IMR-90 (cell line): Measurements from ENCODE around the gene THBS1. TPM values are rescaled to one million over a fixed set of nuclear protein-coding genes. Genes with fewer than 3 reads are reported as not detected.
A peak's percentile ranks its signal among the peaks of the same experiment; 100 is the strongest.

ENCODE experiments used
- ATAC-seq: fragments of 200-7000 bp; cut with Tn5 transposase; 2 replicates; pipeline ENCODE4 v1.9.1; 2020; ENCODE audit warnings: low read depth, mild to moderate bottlenecking, moderate library complexity
- BruUV-seq: library from RNA; stranded (reverse); fragments of 400-500 nt; replicated peaks from 2 replicates; lab custom pipeline; 2021; lab: Mats Ljungman, UMichigan
- CTCF ChIA-PET: fragments of 300-600 bp; formaldehyde crosslinking; extraction: SDS; loops from one replicate; lab custom pipeline; 2021; ENCODE audit warnings: antibody characterized with exemption; lab: Yijun Ruan, JAX
- POLR2A ChIA-PET: fragments of 300-600 bp; sonication (Branson Sonifier 250); formaldehyde crosslinking; loops from one replicate; lab custom pipeline; 2022; ENCODE audit warnings: antibody characterized with exemption; ENCODE audit not compliant: unreplicated experiment; lab: Charles Lee
- DNase-seq: peaks from one replicate; pipeline ENCODE4 v3.0.0; 2013
- H2AFZ ChIP-seq: replicated peaks from 2 replicates; pipeline ENCODE3; 2013; ENCODE audit warnings: low read length, mild to moderate bottlenecking; ENCODE audit not compliant: poor library complexity
- H2AK5ac ChIP-seq: 2 replicates; pipeline ENCODE4 v1.6.1; 2013; ENCODE audit warnings: low read depth, low read length, inconsistent platforms
- H2AK9ac ChIP-seq: replicated peaks from 2 replicates; pipeline ENCODE3; 2013; ENCODE audit warnings: mild to moderate bottlenecking, low read depth, low read length, moderate library complexity; ENCODE audit not compliant: poor library complexity
- H2BK120ac ChIP-seq: 2 replicates; pipeline ENCODE4 v1.6.1; 2013; ENCODE audit warnings: low read depth, low read length, inconsistent platforms
- H2BK15ac ChIP-seq: 3 replicates; pipeline ENCODE4 v1.6.1; 2013; ENCODE audit warnings: low read depth, low read length, inconsistent platforms
- H2BK20ac ChIP-seq: 2 replicates; pipeline ENCODE4 v1.6.1; 2013; ENCODE audit warnings: low read depth, mild to moderate bottlenecking, inconsistent platforms, low read length, moderate library complexity
- H2BK5ac ChIP-seq: 2 replicates; pipeline ENCODE4 v1.6.1; 2013; ENCODE audit warnings: mild to moderate bottlenecking, low read depth, low read length, inconsistent platforms; ENCODE audit not compliant: poor library complexity, severe bottlenecking
- H3K14ac ChIP-seq: replicated peaks from 2 replicates; pipeline ENCODE4 v1.6.1; 2013; ENCODE audit warnings: low read depth, low read length, inconsistent platforms
- H3K18ac ChIP-seq: 2 replicates; pipeline ENCODE4 v1.6.1; 2013; ENCODE audit warnings: low read depth, low read length, control low read depth
- H3K23ac ChIP-seq: 2 replicates; pipeline ENCODE4 v1.6.1; 2013; ENCODE audit warnings: low read depth, low read length, inconsistent platforms
- H3K27ac ChIP-seq: 2 replicates; pipeline ENCODE4 v1.5.1; 2013; ENCODE audit warnings: mild to moderate bottlenecking, control low read depth, low read length; ENCODE audit not compliant: insufficient read depth
- H3K27me3 ChIP-seq: 2 replicates; pipeline ENCODE4 v1.6.1; 2013; ENCODE audit warnings: low read length; ENCODE audit not compliant: control insufficient read depth, insufficient read depth
- H3K36me3 ChIP-seq: 2 replicates; pipeline ENCODE4 v1.6.1; 2013; ENCODE audit warnings: low read length, mixed read lengths; ENCODE audit not compliant: control insufficient read depth, insufficient read depth
- H3K4ac ChIP-seq: 2 replicates; pipeline ENCODE4 v1.6.1; 2013; ENCODE audit warnings: low read depth, low read length, inconsistent platforms
- H3K4me1 ChIP-seq: 2 replicates; pipeline ENCODE4 v1.6.1; 2013; ENCODE audit warnings: low read length, mixed read lengths; ENCODE audit not compliant: control insufficient read depth, insufficient read depth
- H3K4me2 ChIP-seq: 2 replicates; pipeline ENCODE4 v1.6.1; 2013; ENCODE audit warnings: low read depth, mild to moderate bottlenecking, control low read depth, low read length, moderate library complexity
- H3K4me3 ChIP-seq: 2 replicates; pipeline ENCODE4 v1.5.1; 2013; ENCODE audit warnings: low read depth, mild to moderate bottlenecking, control low read depth, low read length, moderate library complexity; ENCODE audit not compliant: insufficient read depth
- H3K56ac ChIP-seq: 2 replicates; pipeline ENCODE4 v1.6.1; 2013; ENCODE audit warnings: low read length, inconsistent platforms; ENCODE audit not compliant: insufficient read depth; ENCODE audit errors: extremely low read depth
- H3K79me1 ChIP-seq, 2 experiments: 2 replicates each; pipeline ENCODE4 v1.6.1; 2013; ENCODE audit warnings: low read length in 2 of 2, inconsistent platforms in 1 of 2, low read depth in 1 of 2
- H3K9ac ChIP-seq: 2 replicates; pipeline ENCODE4 v1.6.1; 2013; ENCODE audit warnings: low read depth, low read length, control low read depth
- H3K9me1 ChIP-seq: 2 replicates; pipeline ENCODE4 v1.6.1; 2013; ENCODE audit warnings: low read length, inconsistent platforms; ENCODE audit not compliant: insufficient read depth
- H3K9me3 ChIP-seq: 2 replicates; pipeline ENCODE4 v1.6.1; 2013; ENCODE audit warnings: low read length; ENCODE audit not compliant: control insufficient read depth, insufficient read depth
- H4K20me1 ChIP-seq: 2 replicates; pipeline ENCODE4 v1.6.1; 2013; ENCODE audit warnings: low read length, inconsistent platforms; ENCODE audit not compliant: insufficient read depth
- H4K5ac ChIP-seq: 2 replicates; pipeline ENCODE4 v1.6.1; 2013; ENCODE audit warnings: mild to moderate bottlenecking, low read depth, low read length, control low read depth
- H4K8ac ChIP-seq, 2 experiments: 2 replicates each; pipeline ENCODE4 v1.6.1; 2013; ENCODE audit warnings: low read depth in 2 of 2, low read length in 2 of 2, control low read depth in 1 of 2, inconsistent platforms in 1 of 2
- H4K91ac ChIP-seq: 2 replicates; pipeline ENCODE4 v1.6.1; 2013; ENCODE audit warnings: low read depth, low read length, inconsistent platforms; ENCODE audit not compliant: insufficient read depth
- BHLHE40 ChIP-seq: fragments of 150-350 bp; IDR thresholded peaks from 2 replicates; pipeline ENCODE4 v1.6.1; 2016; ENCODE audit warnings: mild to moderate bottlenecking, low read depth, low read length
- CEBPB ChIP-seq: IDR thresholded peaks from 2 replicates; pipeline ENCODE4 v1.6.1; 2012; ENCODE audit warnings: low read depth, low read length, improper control_type of control experiment
- CHD1 ChIP-seq: IDR thresholded peaks from 2 replicates; pipeline ENCODE4 v1.6.1; 2012; ENCODE audit warnings: low read depth, low read length, improper control_type of control experiment
- ELK1 ChIP-seq: fragments of 150-350 bp; IDR thresholded peaks from 2 replicates; pipeline ENCODE4 v1.6.1; 2016; ENCODE audit warnings: low read depth, mild to moderate bottlenecking, low read length, moderate library complexity, borderline replicate concordance
- MAZ ChIP-seq: IDR thresholded peaks from 2 replicates; pipeline ENCODE4 v1.6.1; 2012; ENCODE audit warnings: low read depth, mild to moderate bottlenecking, low read length, improper control_type of control experiment, moderate library complexity, borderline replicate concordance
- NFE2L2 ChIP-seq: fragments of 150-350 bp; IDR thresholded peaks from 2 replicates; pipeline ENCODE4 v1.6.1; 2016; ENCODE audit warnings: low read depth, mild to moderate bottlenecking, low read length
- POLR2A ChIP-seq: IDR thresholded peaks from 2 replicates; pipeline ENCODE4 v1.6.1; 2012; ENCODE audit warnings: mild to moderate bottlenecking, low read depth, low read length
- RAD21 ChIP-seq: IDR thresholded peaks from 2 replicates; pipeline ENCODE4 v1.6.1; 2012; ENCODE audit warnings: low read length, improper control_type of control experiment
- RCOR1 ChIP-seq: IDR thresholded peaks from 2 replicates; pipeline ENCODE4 v1.6.1; 2012; ENCODE audit warnings: mild to moderate bottlenecking, low read length, improper control_type of control experiment; ENCODE audit not compliant: insufficient replicate concordance
- SMC3 ChIP-seq: fragments of 150-350 bp; IDR thresholded peaks from 2 replicates; pipeline ENCODE4 v1.6.1; 2016; ENCODE audit warnings: low read depth, mild to moderate bottlenecking, antibody characterized with exemption, low read length, moderate library complexity
- USF2 ChIP-seq: fragments of 150-350 bp; IDR thresholded peaks from 2 replicates; pipeline ENCODE4 v1.6.1; 2017; ENCODE audit warnings: mild to moderate bottlenecking, antibody characterized with exemption, low read length, low read depth
- WGBS, 2 experiments: methylation state at CpG; one replicate each; pipeline versions ENCODE4 v1.1.5 to v1.1.7; 2013; ENCODE audit warnings: missing lambda C conversion rate in 2 of 2; ENCODE audit not compliant: insufficient read length in 1 of 2; ENCODE audit errors: extremely low coverage in 2 of 2; 5-methylcytosine and 5-hydroxymethylcytosine counted together
- dilution Hi-C: fragments of 300-500 bp; cut with HindIII; formaldehyde crosslinking; loops from one replicate; pipeline ENCODE4 v1.14.3; 2018; ENCODE audit warnings: low sequenced_read_pairs; ENCODE audit not compliant: unreplicated experiment
- in situ Hi-C: fragments of 300-500 bp; cut with MboI; formaldehyde crosslinking; loops from 3 replicates; pipeline ENCODE4 v1.14.3; 2019; ENCODE audit warnings: low sequenced_read_pairs, inconsistent platforms, mixed read lengths
- intact Hi-C: fragments of 100-400 bp; cut with micrococcal nuclease; formaldehyde crosslinking; loops from 2 replicates; pipeline ENCODE4 v1.10.0; 2022
- polyA plus RNA-seq, 3 experiments: library from polyadenylated mRNA; depleted of rRNA; stranded (reverse); fragments of >200 nt; gene quantifications; 2 replicates each; pipeline ENCODE4 v1.2.3, GENCODE V29; 2012; ENCODE audit warnings: low replicate concordance in 1 of 3
- total RNA-seq: library from RNA; depleted of rRNA; stranded (reverse); fragments of >200 nt; gene quantifications from 2 replicates; pipeline ENCODE4 v1.2.3, GENCODE V29; 2012
- TF ChIP-seq, protein P1 (sequence below): conservative IDR thresholded peaks from 2 replicates; pipeline ENCODE4 v1.5.1; 2012; ENCODE audit warnings: mild to moderate bottlenecking, low read depth, low read length, improper control_type of control experiment

THBS1 gene
- total and polyA plus RNA-seq, 2 of the 4 experiments (the other 2 are of a cell fraction) = 1,562 to 4,071 TPM

DNA sequence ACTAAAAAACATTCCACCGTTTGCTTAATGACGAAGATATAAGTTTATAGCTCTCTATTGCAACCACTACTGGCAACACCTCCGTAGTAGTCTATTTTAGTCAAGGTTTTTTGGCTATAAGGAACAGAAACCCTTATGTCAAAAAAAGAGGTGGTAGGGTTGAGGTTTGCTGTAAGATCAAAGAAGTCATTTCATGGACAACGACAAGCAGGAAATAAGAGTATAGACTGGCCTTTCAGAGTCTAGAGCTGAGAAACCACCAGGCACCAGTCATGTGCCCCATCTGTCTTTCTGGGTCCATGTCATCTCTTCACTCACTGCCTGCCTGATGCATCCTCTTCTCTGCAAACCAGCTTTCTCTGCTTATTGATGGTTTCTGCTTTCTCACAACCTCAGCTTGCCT lies 42.7 kb downstream of the THBS1 start:
- Histone ChIP-seq H4K8ac (peak overlapping the region in 1 of 2 experiments; percentile 20; a peak in 1 of 4 replicates), H2AFZ (no peak overlapping the region), H3K18ac (peak overlapping the region; percentile 17), H3K4me2 (no peak overlapping the region), H3K4me3 (no peak overlapping the region), H3K79me1 (peaks cover 0 to 5% of the 10 kb centered on the region in 2 experiments; a peak in 1 of 4 replicates), H3K9me1 (peaks cover 15% of the 10 kb centered on the region), H2BK15ac (peak overlapping the region; percentile 94), H2BK5ac (no peak overlapping the region), H4K5ac (no peak overlapping the region), H2AK9ac (no peak overlapping the region), H3K27me3 (no peaks in the 10 kb centered on the region), H2BK120ac (peak overlapping the region; percentile 70; the same call in 1 of the 2 replicates), H3K14ac (peak overlapping the region; percentile 90), H3K9ac (no peak overlapping the region), H2AK5ac (peak overlapping the region; percentile 76), H3K36me3 (no peaks in the 10 kb centered on the region), H3K9me3 (no peaks in the 10 kb centered on the region; the same call in 1 of the 2 replicates), H4K91ac (peak overlapping the region; percentile 26; the same call in 1 of the 2 replicates), H3K4me1 (peaks cover 21% of the 10 kb centered on the region), H2BK20ac (0 out of 2 replicates have a peak overlapping the region, but pooled peaks have one; percentile 64), H3K23ac (0 out of 2 replicates have a peak overlapping the region, but pooled peaks have one; percentile 28), H4K20me1 (no peaks in the 10 kb centered on the region), H3K56ac (no peak overlapping the region), H3K4ac (peak overlapping the region; percentile 17), H3K27ac (no peak overlapping the region)
- dilution Hi-C loops (no loop called here), in situ Hi-C loops (no loop called here), intact Hi-C loops (no loop called here)
- no TSS peak for BruUV-seq
- ChIA-PET CTCF (no interaction called here), POLR2A (no interaction called here)
- no peak for ATAC-seq
- TF ChIP-seq BHLHE40 (no peak), ELK1 (no peak), USF2 (no peak), MAZ (no peak), RCOR1 (no peak), POLR2A (no peak), SMC3 (no peak), RAD21 (no peak), CEBPB (no peak), NFE2L2 (no peak), CHD1 (no peak)
- TF ChIP-seq, protein P1, sequence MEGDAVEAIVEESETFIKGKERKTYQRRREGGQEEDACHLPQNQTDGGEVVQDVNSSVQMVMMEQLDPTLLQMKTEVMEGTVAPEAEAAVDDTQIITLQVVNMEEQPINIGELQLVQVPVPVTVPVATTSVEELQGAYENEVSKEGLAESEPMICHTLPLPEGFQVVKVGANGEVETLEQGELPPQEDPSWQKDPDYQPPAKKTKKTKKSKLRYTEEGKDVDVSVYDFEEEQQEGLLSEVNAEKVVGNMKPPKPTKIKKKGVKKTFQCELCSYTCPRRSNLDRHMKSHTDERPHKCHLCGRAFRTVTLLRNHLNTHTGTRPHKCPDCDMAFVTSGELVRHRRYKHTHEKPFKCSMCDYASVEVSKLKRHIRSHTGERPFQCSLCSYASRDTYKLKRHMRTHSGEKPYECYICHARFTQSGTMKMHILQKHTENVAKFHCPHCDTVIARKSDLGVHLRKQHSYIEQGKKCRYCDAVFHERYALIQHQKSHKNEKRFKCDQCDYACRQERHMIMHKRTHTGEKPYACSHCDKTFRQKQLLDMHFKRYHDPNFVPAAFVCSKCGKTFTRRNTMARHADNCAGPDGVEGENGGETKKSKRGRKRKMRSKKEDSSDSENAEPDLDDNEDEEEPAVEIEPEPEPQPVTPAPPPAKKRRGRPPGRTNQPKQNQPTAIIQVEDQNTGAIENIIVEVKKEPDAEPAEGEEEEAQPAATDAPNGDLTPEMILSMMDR = no peak
- no peak for DNase-seq
- no CpG with 5 or more reads among the region's 4 CpGs for WGBS, 2 experiments
